Heart left ventricle (tissue), 13 donors: ENCODE data around the gene FAAP20.

Experiments used
- POLR2A ChIP-seq, 2 donors: fragments of 450-650 bp; IDR thresholded peaks; one replicate each; pipeline ENCODE4 v1.6.1; 2017; ENCODE audit warnings: antibody characterized with exemption in 2 of 2, mild to moderate bottlenecking in 2 of 2, moderate library complexity in 2 of 2
- TF ChIP-seq, protein P1 (sequence below), 12 donors: fragments of 200-600 bp; sonication (generic) in 4 of 12; IDR thresholded peaks; one replicate each; pipeline versions ENCODE4 v1.5.0 to v1.8.0; 2018 to 2022; ENCODE audit warnings: antibody characterized with exemption in 12 of 12, mild to moderate bottlenecking in 5 of 12
- donor health status: ischemic (EF 13 %, LVEDD 7.1; RV severe dilation, severe dysfunction).
- donor health status: DM: no; HTN: yes; CAD: no.
- donor health status: DM: no; HTN: no; CAD: no.
- donor health status: ischemic (EF 25% LVEDD 6.9; RV normal size, moderate dysfunction).
- donor health status: ischemic (EF 25% LVEDD 5.7; RV mildly dilated, moderate dysfunction).
- donor health status: ischemic (EF 35%, LVEDD 5.7; RV mildly dilated, moderate dysfunction).
- donor health status: nonischemic (EF 11% LVEDD 7.7; RV severe dilation, severe dysfunction).
- donor health status: DM: yes; HTN: yes; CAD: no.
- donor health status: PGD.
- donor health status: ischemic (EF 29% LVEDD 5.4; RV normal size, mild dysfunction).
- donor health status: nonischemic (EF 23%, LVEDD 6.1; RV moderate dilation, normal function).

DNA sequence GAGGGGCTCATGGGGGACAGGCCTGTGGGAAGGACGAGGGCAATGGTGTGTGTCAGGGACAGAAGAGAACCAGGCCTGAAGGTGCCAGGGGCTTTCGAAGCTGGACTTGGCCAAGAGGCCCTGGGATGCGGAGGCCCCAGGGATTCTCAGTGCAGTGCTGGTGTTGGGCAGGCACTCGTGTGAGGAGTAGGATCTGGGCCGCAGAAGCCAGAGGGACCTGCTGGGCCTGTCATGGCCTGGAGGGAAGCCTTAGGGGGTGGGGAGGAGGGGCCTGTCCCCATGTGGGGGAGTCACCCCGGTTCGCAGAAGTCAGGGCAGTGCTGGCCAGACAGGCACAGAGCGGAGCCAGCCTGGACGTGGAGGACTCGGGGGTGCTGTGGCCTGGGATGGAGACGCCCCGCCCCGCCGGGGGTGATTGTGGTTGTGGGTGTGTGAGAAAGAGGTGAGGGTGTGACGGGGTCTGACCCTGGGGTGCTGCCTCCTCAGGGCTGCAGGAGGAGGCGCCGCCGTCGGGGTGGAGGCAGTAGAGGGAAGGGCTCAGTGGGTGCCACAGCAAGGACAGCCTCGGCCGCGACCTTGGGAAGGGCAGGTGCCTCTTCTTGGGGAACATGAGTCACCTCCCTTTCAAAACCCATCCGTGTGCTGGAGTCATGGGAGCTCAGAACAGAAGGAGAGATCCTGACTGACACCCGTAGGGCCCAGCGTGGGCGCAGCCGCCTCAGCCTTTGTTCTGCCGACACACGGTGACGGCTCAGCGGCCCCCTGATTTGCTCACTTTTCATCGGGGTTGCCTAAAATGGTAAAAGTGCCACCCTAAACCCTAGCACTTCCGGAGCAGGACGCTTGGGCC, 33.9 kb downstream of the FAAP20 start:
- TF ChIP-seq POLR2A (IDR thresholded peaks at IDR 0.05), result no peak
- TF ChIP-seq, protein P1, sequence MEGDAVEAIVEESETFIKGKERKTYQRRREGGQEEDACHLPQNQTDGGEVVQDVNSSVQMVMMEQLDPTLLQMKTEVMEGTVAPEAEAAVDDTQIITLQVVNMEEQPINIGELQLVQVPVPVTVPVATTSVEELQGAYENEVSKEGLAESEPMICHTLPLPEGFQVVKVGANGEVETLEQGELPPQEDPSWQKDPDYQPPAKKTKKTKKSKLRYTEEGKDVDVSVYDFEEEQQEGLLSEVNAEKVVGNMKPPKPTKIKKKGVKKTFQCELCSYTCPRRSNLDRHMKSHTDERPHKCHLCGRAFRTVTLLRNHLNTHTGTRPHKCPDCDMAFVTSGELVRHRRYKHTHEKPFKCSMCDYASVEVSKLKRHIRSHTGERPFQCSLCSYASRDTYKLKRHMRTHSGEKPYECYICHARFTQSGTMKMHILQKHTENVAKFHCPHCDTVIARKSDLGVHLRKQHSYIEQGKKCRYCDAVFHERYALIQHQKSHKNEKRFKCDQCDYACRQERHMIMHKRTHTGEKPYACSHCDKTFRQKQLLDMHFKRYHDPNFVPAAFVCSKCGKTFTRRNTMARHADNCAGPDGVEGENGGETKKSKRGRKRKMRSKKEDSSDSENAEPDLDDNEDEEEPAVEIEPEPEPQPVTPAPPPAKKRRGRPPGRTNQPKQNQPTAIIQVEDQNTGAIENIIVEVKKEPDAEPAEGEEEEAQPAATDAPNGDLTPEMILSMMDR (IDR thresholded peaks at IDR 0.05), result no peak
